DND-41 (cell line): ENCODE results near the gene TSSK1B.

Source experiments
- EZH2 ChIP-seq: IDR thresholded peaks from 3 replicates; pipeline ENCODE4 v1.6.1; 2012; ENCODE audit warnings: borderline replicate concordance, low read depth, mild to moderate bottlenecking, moderate library complexity, low read length, inconsistent platforms; ENCODE audit not compliant: severe bottlenecking
- TF ChIP-seq, protein P1 (sequence below): IDR thresholded peaks from 2 replicates; pipeline ENCODE4 v1.5.1; 2012; ENCODE audit warnings: borderline replicate concordance, low read length, moderate library complexity, mild to moderate bottlenecking; ENCODE audit not compliant: poor library complexity, severe bottlenecking; ENCODE audit errors: extremely low read depth

DNA sequence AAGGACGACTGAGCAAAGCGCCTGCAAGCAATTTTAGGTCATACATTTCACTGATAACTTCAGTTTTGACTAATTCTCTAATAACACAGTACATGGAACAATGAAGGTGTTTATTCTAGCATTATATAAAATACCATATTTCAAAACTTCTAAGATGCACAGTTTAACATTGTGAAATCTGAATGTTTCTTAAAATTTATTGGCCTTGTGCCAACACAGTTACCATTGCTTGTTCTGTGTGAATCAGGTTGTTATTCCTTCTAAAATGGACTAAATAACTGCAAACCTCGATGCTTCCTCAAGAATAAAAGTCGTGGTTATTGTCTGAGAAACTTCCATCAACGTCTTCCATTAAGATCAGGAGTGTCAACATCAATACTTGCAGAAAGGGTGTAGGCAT is 45.5 kb upstream of the TSSK1B start:
- TF ChIP-seq, protein P1, sequence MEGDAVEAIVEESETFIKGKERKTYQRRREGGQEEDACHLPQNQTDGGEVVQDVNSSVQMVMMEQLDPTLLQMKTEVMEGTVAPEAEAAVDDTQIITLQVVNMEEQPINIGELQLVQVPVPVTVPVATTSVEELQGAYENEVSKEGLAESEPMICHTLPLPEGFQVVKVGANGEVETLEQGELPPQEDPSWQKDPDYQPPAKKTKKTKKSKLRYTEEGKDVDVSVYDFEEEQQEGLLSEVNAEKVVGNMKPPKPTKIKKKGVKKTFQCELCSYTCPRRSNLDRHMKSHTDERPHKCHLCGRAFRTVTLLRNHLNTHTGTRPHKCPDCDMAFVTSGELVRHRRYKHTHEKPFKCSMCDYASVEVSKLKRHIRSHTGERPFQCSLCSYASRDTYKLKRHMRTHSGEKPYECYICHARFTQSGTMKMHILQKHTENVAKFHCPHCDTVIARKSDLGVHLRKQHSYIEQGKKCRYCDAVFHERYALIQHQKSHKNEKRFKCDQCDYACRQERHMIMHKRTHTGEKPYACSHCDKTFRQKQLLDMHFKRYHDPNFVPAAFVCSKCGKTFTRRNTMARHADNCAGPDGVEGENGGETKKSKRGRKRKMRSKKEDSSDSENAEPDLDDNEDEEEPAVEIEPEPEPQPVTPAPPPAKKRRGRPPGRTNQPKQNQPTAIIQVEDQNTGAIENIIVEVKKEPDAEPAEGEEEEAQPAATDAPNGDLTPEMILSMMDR, result no peak
- TF ChIP-seq EZH2, result no peak
